ENCODE data around the gene GABRA6.
"Not testable (repeated sequence)": the region's sequence is repeated elsewhere in the genome, so short reads cannot be mapped to it uniquely, and the experiment has no call there.

Gene GABRA6

GRCh38 chr5:161685461-161685860 lies at the start of gene GABRA6:
Gene GABRA6, plus strand, starts transcription at chr5:161685721. Its CDS starts 269 bp downstream, at chr5:161685990.
- in situ Hi-C loops (cut with HindIII; ENCODE audit: low sequenced_read_pairs) = no loop called here

- in situ Hi-C loops (cut with HindIII; ENCODE audit: low sequenced_read_pairs) = no loop called here
These were observed 47.9 kb upstream of the GABRA6 start for GRCh38 chr5:161637591-161637990.

GRCh38 chr5:161641444-161641843 lies 44.1 kb upstream of the GABRA6 start:
- in situ Hi-C loops (cut with HindIII; ENCODE audit: low sequenced_read_pairs) = no loop called here

- in situ Hi-C loops (cut with HindIII; ENCODE audit: low sequenced_read_pairs) = no loop called here
These were observed 40.3 kb upstream of the GABRA6 start for GRCh38 chr5:161645264-161645663.

- in situ Hi-C loops (cut with HindIII; ENCODE audit: low sequenced_read_pairs) = not testable (repeated sequence)
These were observed 33.6 kb upstream of the GABRA6 start for GRCh38 chr5:161651926-161652325.

GRCh38 chr5:161660806-161661205 lies 24.7 kb upstream of the GABRA6 start:
- in situ Hi-C loops (cut with HindIII; ENCODE audit: low sequenced_read_pairs) = no loop called here

GRCh38 chr5:161663431-161663830 lies 22.1 kb upstream of the GABRA6 start:
- in situ Hi-C loops (cut with HindIII; ENCODE audit: low sequenced_read_pairs) = no loop called here

GRCh38 chr5:161676103-161676502 lies 9.4 kb upstream of the GABRA6 start:
- in situ Hi-C loops (cut with HindIII; ENCODE audit: low sequenced_read_pairs) = no loop called here

- in situ Hi-C loops (cut with HindIII; ENCODE audit: low sequenced_read_pairs) = no loop called here
These were observed 628 bp downstream of the GABRA6 start for GRCh38 chr5:161686149-161686548.

- in situ Hi-C loops (cut with HindIII; ENCODE audit: low sequenced_read_pairs) = no loop called here
These were observed 1.4 kb downstream of the GABRA6 start for GRCh38 chr5:161686881-161687280.

GRCh38 chr5:161687316-161687715 lies 1.8 kb downstream of the GABRA6 start:
- in situ Hi-C loops (cut with HindIII; ENCODE audit: low sequenced_read_pairs) = no loop called here

- in situ Hi-C loops (cut with HindIII; ENCODE audit: low sequenced_read_pairs) = no loop called here
These were observed 6.4 kb downstream of the GABRA6 start for GRCh38 chr5:161691911-161692310.

- in situ Hi-C loops (cut with HindIII; ENCODE audit: low sequenced_read_pairs) = no loop called here
These were observed 11.5 kb downstream of the GABRA6 start for GRCh38 chr5:161697001-161697400.

- in situ Hi-C loops (cut with HindIII; ENCODE audit: low sequenced_read_pairs) = no loop called here
These were observed 14.5 kb downstream of the GABRA6 start for GRCh38 chr5:161700065-161700464.

- in situ Hi-C loops (cut with HindIII; ENCODE audit: low sequenced_read_pairs) = no loop called here
These were observed 18.0 kb downstream of the GABRA6 start for GRCh38 chr5:161703528-161703927.

- in situ Hi-C loops (cut with HindIII; ENCODE audit: low sequenced_read_pairs) = no loop called here
These were observed 21.9 kb downstream of the GABRA6 start for GRCh38 chr5:161707382-161707781.

- in situ Hi-C loops (cut with HindIII; ENCODE audit: low sequenced_read_pairs) = no loop called here
These were observed 23.7 kb downstream of the GABRA6 start for GRCh38 chr5:161709239-161709638.

- in situ Hi-C loops (cut with HindIII; ENCODE audit: low sequenced_read_pairs) = no loop called here
These were observed 27.5 kb downstream of the GABRA6 start for GRCh38 chr5:161713042-161713441.

- in situ Hi-C loops (cut with HindIII; ENCODE audit: low sequenced_read_pairs) = no loop called here
These were observed 33.6 kb downstream of the GABRA6 start for GRCh38 chr5:161719157-161719556.

- in situ Hi-C loops (cut with HindIII; ENCODE audit: low sequenced_read_pairs) = no loop called here
These were observed 34.9 kb downstream of the GABRA6 start for GRCh38 chr5:161720460-161720859.

GRCh38 chr5:161734741-161735140 lies 49.2 kb downstream of the GABRA6 start:
- in situ Hi-C loops (cut with HindIII; ENCODE audit: low sequenced_read_pairs) = no loop called here

- in situ Hi-C loops (cut with HindIII; ENCODE audit: low sequenced_read_pairs) = no loop called here
These were observed 54.9 kb downstream of the GABRA6 start for GRCh38 chr5:161740433-161740832.

- in situ Hi-C loops (cut with HindIII; ENCODE audit: low sequenced_read_pairs) = no loop called here
These were observed 58.8 kb downstream of the GABRA6 start for GRCh38 chr5:161744276-161744675.

GRCh38 chr5:161745392-161745791 lies 59.9 kb downstream of the GABRA6 start:
- in situ Hi-C loops (cut with HindIII; ENCODE audit: low sequenced_read_pairs) = no loop called here
